Islet precursor cell (in vitro differentiated cells): Measurements from ENCODE around the gene FGD3.

Experiments
- DNase-seq: peaks from one replicate; pipeline ENCODE4 v3.0.0-alpha.2; 2018

The FGD3 gene

DNA sequence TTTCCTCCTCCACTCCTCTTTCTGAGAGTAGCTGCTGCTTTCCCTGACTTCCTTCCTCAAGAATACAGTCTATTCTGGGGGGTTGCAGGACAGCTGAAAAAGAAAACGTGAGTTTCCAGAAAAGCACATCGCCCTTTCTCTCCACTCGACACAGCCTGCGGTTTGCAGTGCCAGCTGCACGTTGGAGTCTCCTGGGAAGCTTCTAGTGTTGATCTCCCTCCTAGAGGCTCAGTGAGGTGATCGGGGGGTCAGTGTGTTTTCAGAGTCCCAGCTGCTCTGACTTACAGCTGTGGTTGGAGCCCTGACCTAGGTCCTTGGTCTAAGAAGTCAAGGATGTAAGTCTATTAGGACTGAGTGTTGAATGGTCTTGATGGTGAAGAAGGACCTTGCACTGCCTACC lies 86.2 kb downstream of the FGD3 start:
- no peak for DNase-seq

DNA sequence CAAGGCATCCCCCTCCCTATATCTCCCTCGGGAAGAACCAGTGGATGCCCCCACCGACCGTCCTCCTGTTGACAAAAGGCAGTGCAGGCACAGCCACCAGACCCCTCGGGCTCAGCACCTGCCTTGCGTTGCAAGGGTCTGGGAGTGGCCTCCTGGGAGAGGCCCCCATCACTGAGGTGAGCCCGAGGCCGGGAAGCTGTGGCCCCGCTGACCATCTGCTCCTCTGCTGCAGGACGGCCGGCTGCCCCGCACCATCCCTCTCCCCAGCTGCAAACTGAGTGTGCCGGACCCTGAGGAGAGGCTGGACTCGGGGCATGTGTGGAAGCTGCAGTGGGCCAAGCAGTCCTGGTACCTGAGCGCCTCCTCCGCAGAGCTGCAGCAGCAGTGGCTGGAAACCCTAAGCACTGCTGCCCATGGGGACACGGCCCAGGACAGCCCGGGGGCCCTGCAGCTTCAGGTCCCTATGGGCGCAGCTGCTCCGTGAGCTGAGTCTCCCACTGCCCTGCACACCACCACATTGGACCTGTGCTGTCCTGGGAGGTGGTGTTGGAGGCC lies 87.9 kb downstream of the FGD3 start:
- DNase-seq, result no peak

- DNase-seq, result no peak
Measured at GRCh38 chr9:93035821-93036351, 88.6 kb downstream of the FGD3 start.

- DNase-seq, result no peak
Measured at GRCh38 chr9:93036887-93037475, 89.7 kb downstream of the FGD3 start.

DNA sequence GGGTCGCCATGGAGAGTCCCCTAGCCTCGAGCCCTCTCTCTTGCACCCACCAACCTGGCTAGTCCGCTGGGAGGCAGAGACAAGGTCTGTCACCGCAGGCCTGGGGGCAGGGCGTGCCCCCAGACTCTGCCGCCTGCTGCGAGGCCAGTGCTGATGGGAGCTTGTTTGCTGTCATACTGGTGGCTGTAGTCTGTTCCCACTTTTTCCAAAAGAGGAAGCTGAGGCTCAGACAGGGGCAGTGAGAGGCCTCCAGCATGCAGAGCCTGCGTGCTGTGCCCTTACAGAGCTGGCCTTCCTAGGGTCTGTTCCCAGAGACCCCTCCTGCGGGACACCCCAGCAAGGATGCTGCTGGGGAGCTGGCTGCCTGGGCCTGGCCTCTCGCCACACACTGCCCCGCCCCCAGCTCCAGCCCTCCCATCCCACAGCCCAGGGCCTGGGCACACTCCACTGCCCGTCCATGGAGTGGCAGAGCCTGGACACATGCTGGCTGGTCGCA lies 90.2 kb downstream of the FGD3 start:
- DNase-seq, result no peak

- no peak for DNase-seq
Measured at GRCh38 chr9:93038918-93039317, 91.6 kb downstream of the FGD3 start.

DNA sequence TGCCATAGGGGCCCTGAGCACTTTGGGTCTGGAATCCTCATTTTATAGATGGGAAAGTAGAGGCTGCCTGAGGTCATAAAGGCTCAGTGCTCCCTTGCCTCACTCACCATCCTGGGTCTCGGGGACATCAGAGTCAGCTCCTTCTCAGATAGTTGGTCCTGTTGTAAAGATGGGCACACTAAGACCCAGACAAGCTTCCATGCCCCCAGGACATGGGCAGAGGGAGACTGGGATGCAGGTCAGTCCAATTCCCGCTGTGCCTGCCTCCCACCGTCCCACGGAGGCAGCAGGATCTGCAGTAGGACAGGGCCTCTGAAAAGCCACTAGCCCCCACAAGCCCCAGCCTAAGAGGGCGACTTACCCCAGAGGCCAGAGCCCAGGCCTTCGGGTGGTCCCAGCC lies 92.1 kb downstream of the FGD3 start:
- DNase-seq, result no peak

DNA sequence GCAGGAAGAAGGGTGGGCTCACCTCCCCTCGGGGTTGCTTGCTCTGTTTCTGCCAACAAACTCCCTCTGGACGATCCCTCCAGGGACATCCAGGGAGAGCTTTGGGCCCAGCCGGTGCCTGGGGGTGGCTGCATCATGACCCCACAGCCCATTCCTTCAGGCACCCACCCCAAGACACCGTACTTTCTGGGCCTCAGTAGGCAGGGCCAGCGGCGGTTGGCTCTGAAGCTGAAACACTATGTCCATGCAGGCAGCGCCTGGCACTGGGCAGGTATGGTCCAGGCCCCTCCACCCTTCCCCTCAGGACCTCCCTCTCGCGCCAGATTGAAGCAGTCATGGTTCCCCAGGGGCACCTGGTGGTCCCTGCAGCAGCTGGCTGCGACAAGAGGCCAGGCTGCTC lies 92.7 kb downstream of the FGD3 start:
- DNase-seq, result no peak

GRCh38 chr9:93040409-93040808 lies 93.1 kb downstream of the FGD3 start:
- no peak for DNase-seq

- DNase-seq, result no peak
Measured at GRCh38 chr9:93041108-93041802, 93.9 kb downstream of the FGD3 start.

- no peak for DNase-seq
Measured at GRCh38 chr9:93043122-93043521, 95.8 kb downstream of the FGD3 start.

DNA sequence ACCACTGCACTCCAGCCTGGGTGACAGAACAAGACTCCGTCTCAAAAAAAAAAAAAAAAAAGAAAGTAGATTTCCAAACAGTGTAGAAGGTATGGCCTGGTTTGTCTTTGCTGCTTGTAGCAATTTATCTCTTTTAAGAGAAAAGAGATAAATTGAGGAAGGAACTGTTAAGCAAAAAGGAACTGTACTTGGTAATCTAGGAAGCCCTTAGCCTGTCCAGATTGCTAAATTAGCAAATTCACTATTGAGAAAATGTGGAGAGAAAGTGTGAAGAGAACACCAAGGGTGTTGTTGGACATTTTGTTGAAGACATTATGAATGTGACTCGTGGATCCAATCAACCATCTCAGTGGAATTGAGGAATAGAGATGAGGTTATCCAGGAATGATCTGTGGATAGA lies 98.2 kb downstream of the FGD3 start:
- no peak for DNase-seq

DNA sequence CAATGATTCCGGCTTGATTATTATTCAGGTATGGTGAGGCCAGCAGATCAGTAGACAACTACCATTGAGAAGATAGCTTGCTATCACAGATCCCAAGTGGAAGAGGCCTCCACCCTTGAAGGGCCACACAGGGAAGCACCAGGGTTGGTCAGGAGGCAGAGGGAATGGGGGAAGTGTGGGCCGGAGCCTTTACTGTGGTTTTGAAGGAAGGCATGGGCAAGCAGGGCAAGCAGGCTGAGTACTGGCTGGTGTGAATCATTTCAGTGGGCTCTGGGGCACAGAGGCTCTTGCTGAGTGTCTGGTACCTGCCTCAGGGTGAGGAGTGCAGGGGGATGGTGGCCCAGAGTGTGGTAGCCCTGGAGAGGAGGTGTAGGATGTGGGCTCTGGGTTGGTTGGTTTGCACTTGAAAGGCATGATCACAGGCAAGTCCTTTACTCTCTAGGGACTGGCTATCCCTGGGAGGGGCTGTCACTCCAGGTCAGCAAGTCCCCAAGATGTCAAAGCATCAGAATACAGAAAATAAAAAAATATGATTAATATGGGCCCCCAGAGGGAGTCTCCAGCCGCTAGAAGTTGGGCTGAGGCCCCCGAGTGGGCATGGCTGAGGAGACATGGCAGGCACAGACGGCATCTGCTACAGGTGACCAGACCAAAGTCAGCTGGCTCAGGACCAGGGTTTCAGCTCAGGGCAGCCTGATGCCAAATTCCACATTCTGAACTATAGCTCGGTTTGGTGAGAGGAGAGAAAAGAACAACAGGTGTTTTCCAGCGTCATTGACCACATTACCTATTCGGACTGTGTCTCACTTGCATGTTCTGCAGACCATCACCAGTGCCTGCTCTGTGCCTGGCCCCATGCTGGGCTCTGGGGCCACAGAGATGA lies 101.5 kb downstream of the FGD3 start:
- no peak for DNase-seq

DNA sequence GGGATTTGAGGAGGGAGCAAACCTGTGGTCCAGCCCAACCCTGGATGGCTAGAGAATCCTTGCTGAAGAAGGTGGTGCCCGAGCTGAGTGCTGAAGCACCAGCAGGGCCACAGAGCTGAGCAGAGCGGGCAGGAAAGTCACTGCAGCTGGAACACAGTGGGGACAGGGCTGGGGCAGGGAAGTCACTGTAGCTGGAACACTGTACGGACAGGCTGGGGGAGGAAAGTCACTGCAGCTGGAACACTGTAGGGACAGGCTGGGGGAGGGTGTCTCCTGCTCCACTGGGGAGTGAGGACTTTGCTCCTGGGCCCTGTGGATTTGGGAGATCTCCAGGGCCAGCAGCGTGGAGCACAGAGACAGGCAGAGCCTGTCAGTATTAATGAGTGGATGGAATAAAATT lies 102.2 kb downstream of the FGD3 start:
- DNase-seq, result no peak

GRCh38 chr9:93050231-93050630 lies 102.9 kb downstream of the FGD3 start:
- DNase-seq, result no peak

DNA sequence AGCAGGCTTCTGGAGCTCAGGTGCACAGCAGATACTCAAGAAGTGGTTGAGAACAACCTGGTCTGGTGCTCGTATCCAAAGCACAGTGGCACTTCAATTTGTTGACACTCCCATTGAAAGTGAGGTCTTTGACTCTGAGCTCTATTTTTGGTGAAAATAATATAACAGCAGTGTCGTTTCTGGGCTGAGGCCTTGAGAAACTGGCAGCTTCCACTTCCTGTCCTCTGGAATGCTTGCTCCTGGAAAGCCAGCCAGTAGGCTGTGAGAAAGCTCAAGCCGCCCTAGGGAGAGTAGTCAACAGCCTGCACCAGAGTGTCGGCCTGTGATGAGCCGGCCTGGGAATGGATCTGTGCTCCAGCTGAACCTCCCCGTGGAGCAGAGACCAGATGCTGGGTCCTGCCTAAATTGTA lies 104.4 kb downstream of the FGD3 start:
- no peak for DNase-seq

- DNase-seq, result peak; percentile 78
Measured at GRCh38 chr9:93052791-93053540, 105.6 kb downstream of the FGD3 start.

- DNase-seq, result no peak
Measured at GRCh38 chr9:93053781-93054331, 106.5 kb downstream of the FGD3 start.

- no peak for DNase-seq
Measured at GRCh38 chr9:93054758-93055704, 107.7 kb downstream of the FGD3 start.

GRCh38 chr9:93057042-93057702 lies 109.8 kb downstream of the FGD3 start:
- no peak for DNase-seq
